Heart left ventricle (tissue), 16 donors: ENCODE data around the gene GDI1. TPM values are rescaled to one million over a fixed set of nuclear protein-coding genes. Genes with fewer than 3 reads are reported as not detected.

Experiments
- ATAC-seq, 4 donors: fragments of 200-7000 bp; cut with Tn5 transposase; one replicate each; pipeline ENCODE4 v1.9.1; 2020 to 2022; ENCODE audit warnings: moderate library complexity in 4 of 4, mild to moderate bottlenecking in 3 of 4, moderate number of reproducible peaks in 1 of 4
- DNase-seq, 5 donors: peaks; one replicate each; pipeline ENCODE4 v3.0.0-alpha.2; 2020
- H3K27ac ChIP-seq, 12 donors: fragments of 200-600 bp; sonication (generic) in 4 of 12; one replicate each; pipeline versions ENCODE4 v1.5.0 to v1.8.0; 2016 to 2022; ENCODE audit warnings: mild to moderate bottlenecking in 2 of 12
- H3K27me3 ChIP-seq, 9 donors: fragments of 200-600 bp; sonication (generic) in 2 of 9; one replicate each; pipeline versions ENCODE4 v1.5.1 to v1.8.0; 2016 to 2022; ENCODE audit warnings: mild to moderate bottlenecking in 3 of 9
- H3K36me3 ChIP-seq, 9 donors: fragments of 200-600 bp; sonication (generic) in 2 of 9; one replicate each; pipeline versions ENCODE4 v1.5.0 to v1.8.0; 2018 to 2022; ENCODE audit warnings: mild to moderate bottlenecking in 2 of 9
- H3K4me1 ChIP-seq, 12 donors: fragments of 200-600 bp; sonication (generic) in 4 of 12; one replicate each; pipeline versions ENCODE4 v1.5.0 to v1.8.0; 2016 to 2022; ENCODE audit warnings: mild to moderate bottlenecking in 3 of 12
- H3K4me3 ChIP-seq, 12 donors: fragments of 200-600 bp; sonication (generic) in 4 of 12; one replicate each; pipeline versions ENCODE4 v1.5.0 to v1.8.0; 2017 to 2022; ENCODE audit warnings: mild to moderate bottlenecking in 9 of 12, moderate library complexity in 4 of 12
- H3K9me3 ChIP-seq, 12 donors: fragments of 200-600 bp; sonication (generic) in 4 of 12; one replicate each; pipeline versions ENCODE4 v1.5.0 to v1.8.0; 2016 to 2022; ENCODE audit warnings: mild to moderate bottlenecking in 1 of 12
- CTCF ChIP-seq, 12 donors: fragments of 200-600 bp; sonication (generic) in 4 of 12; IDR thresholded peaks; one replicate each; pipeline versions ENCODE4 v1.5.0 to v1.8.0; 2018 to 2022; ENCODE audit warnings: antibody characterized with exemption in 12 of 12, mild to moderate bottlenecking in 5 of 12
- POLR2A ChIP-seq, 2 donors: fragments of 450-650 bp; IDR thresholded peaks; one replicate each; pipeline ENCODE4 v1.6.1; 2017; ENCODE audit warnings: antibody characterized with exemption in 2 of 2, mild to moderate bottlenecking in 2 of 2, moderate library complexity in 2 of 2
- WGBS, 4 donors: extraction: QIAGEN DNeasy Blood & Tissue Kit in 2 of 4; methylation state at CpG; one replicate each; pipeline versions ENCODE4 v1.1.5 to v1.1.7; 2013 to 2018; 5-methylcytosine and 5-hydroxymethylcytosine counted together
- intact Hi-C, 10 donors: fragments of 100-400 bp; cut with DNase I; formaldehyde crosslinking; loops; one replicate each; pipeline versions ENCODE4 v1.11.1 to v1.14.2; 2022
- polyA plus RNA-seq, 2 donors: library from polyadenylated mRNA; stranded (reverse); fragments of 200-250 nt; gene quantifications; one replicate each; pipeline ENCODE4 v1.2.3, GENCODE V29; 2013
- total RNA-seq, 9 donors: library from RNA; depleted of rRNA in 2 of 9; stranded (reverse); fragments of >200 nt in 2 of 9; fragmentation: NEBNext Ultra II Directional in 3 of 9; extraction: Animal tissue kit (Norgen Biotek cat#: 25700) in 3 of 9; gene quantifications; one replicate each; pipeline versions ENCODE4 v1.1.0 to v1.2.4, GENCODE V29; 2016 to 2023
- donor health status: ischemic (EF 13 %, LVEDD 7.1; RV severe dilation, severe dysfunction).
- donor health status: healthy with polysubstance abuse.
- donor health status: DM: no; HTN: yes; CAD: no.
- donor health status: DM: no; HTN: no; CAD: no.
- donor health status: ischemic (EF 25% LVEDD 6.9; RV normal size, moderate dysfunction).
- donor health status: ischemic (EF 25% LVEDD 5.7; RV mildly dilated, moderate dysfunction).
- donor health status: healthy.
- donor health status: DM: yes; HTN: yes; CAD: no.
- donor health status: ischemic (EF 35%, LVEDD 5.7; RV mildly dilated, moderate dysfunction).
- donor health status: nonischemic (EF 11% LVEDD 7.7; RV severe dilation, severe dysfunction).
- donor health status: DM: yes; HTN: yes; CAD: no.
- donor health status: PGD.
- donor health status: ischemic (EF 29% LVEDD 5.4; RV normal size, mild dysfunction).
- donor health status: nonischemic (EF 23%, LVEDD 6.1; RV moderate dilation, normal function).

GDI1 gene
- total and polyA plus RNA-seq, 11 donors: 73.6 to 152 (median 92.2) TPM

DNA sequence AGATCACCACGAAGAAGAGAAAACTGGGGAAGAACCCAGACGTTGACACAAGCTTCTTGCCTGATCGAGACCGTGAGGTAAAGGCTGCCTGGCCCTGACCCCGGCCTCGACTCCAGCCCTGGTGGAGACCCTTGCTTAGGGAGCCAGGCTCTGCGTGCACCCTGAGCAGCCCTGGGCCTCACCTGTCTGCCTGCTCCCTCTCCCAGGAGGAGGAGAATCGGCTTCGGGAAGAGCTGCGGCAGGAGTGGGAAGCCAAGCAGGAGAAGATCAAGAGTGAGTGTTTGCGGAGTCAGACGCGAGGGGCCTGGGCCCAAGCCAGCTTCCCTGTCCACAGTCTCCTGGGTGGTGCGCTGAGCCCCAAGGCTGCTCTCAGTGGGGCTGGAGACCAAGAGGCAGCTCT lies 11.5 kb downstream of the GDI1 start:
- WGBS, 4 donors: 88 to 93% (median 89%) methylated on average over 13 to 14 of the region's 14 CpGs
- intact Hi-C loops: no loop called here
- ATAC-seq: no peak

DNA sequence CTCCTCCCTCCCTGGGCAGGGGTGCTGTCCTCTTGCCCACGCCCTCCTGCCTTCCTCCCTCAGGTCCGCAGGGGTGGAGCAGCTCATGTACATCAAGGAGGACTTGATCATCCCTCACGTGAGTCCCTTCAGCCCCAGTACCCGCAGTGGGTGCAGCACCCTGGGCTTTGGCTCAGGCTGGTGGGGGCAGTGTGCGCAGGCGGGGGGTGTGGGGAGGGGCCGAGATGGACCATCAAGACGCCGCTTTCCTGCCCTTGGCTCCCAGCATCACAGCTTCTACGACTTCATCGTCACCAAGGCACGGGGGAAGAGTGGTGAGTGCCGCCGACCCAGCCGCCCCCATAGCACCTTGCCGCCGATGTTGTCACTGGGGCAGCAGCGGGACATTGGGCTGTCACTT lies 12.7 kb downstream of the GDI1 start:
- 88 to 95% (median 93%) methylated on average over 10 to 18 of the region's 18 CpGs for WGBS, 4 donors
- Histone ChIP-seq H3K27ac (no peak overlapping the region), H3K36me3 (peaks cover 0 to 46% (median 19%) of the 10 kb centered on the region in 9 donors), H3K27me3 (peaks cover 0 to 3% (median 0%) of the 10 kb centered on the region in 9 donors), H3K9me3 (no peaks in the 10 kb centered on the region), H3K4me3 (no peak overlapping the region), H3K4me1 (peaks cover 0 to 11% (median 6%) of the 10 kb centered on the region in 12 donors)
- TF ChIP-seq CTCF (IDR thresholded peaks at IDR 0.05) (no peak), POLR2A (IDR thresholded peaks at IDR 0.05) (no peak)
- DNase-seq: peak in 1 of 5 donors; percentile 29
- intact Hi-C loops: no loop called here
- ATAC-seq: no peak

More for the DNA sequence above, 11.5 kb downstream of the GDI1 start:
- H3K36me3 ChIP-seq: peaks cover 0 to 46% (median 19%) of the 10 kb centered on the region in 9 donors
- peaks cover 0 to 15% (median 8%) of the 10 kb centered on the region in 12 donors for H3K4me1 ChIP-seq
- no peaks in the 10 kb centered on the region for H3K9me3 ChIP-seq
- H3K27me3 ChIP-seq: peaks cover 0 to 3% (median 0%) of the 10 kb centered on the region in 9 donors
- TF ChIP-seq POLR2A (IDR thresholded peaks at IDR 0.05) (no peak), CTCF (IDR thresholded peaks at IDR 0.05) (no peak)
- DNase-seq: no peak
- H3K4me3 ChIP-seq: no peak overlapping the region
- no peak overlapping the region for H3K27ac ChIP-seq

- no peaks in the 10 kb centered on the region for H3K9me3 ChIP-seq
- DNase-seq (no peak), ATAC-seq (no peak)
- H3K27me3 ChIP-seq: peaks cover 0 to 3% (median 0%) of the 10 kb centered on the region in 9 donors
- H3K4me1 ChIP-seq: peaks cover 0 to 4% (median 0%) of the 10 kb centered on the region in 12 donors
- no peak for TF ChIP-seq POLR2A (IDR thresholded peaks at IDR 0.05)
- no peak for TF ChIP-seq CTCF (IDR thresholded peaks at IDR 0.05)
- WGBS, 4 donors: 87 to 95% (median 90%) methylated on average over 17 of the region's 17 CpGs
- peaks cover 0 to 46% (median 19%) of the 10 kb centered on the region in 9 donors for H3K36me3 ChIP-seq
- intact Hi-C loops: no loop called here
- H3K27ac ChIP-seq: no peak overlapping the region
- no peak overlapping the region for H3K4me3 ChIP-seq
Observed at GRCh38 chrX:154450312-154450711, 13.4 kb downstream of the GDI1 start.

DNA sequence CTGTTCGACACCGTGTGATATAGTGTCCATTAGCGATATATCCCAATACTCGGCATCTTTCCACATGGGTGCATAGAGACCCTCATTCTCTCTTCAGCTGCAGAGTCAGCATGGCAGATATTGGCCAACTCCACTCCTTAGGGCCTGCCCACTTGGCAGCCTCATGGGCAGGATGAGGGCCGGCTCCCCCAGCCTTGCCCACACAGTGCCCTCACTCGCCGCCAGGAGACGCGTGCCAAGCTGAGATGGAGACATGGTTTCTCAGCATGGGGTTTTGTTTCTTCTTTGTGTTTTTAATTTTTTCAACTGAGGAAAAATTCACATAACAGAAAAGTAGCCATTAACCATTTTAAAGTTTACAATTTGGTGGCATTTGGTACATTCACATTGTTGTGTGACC lies 15.9 kb downstream of the GDI1 start:
- intact Hi-C loops: no loop called here
- ATAC-seq: no peak
- Histone ChIP-seq H3K4me1 (no peaks in the 10 kb centered on the region), H3K27ac (no peak overlapping the region), H3K36me3 (peaks cover 0 to 37% (median 19%) of the 10 kb centered on the region in 9 donors), H3K9me3 (no peaks in the 10 kb centered on the region), H3K27me3 (peaks cover 0 to 3% (median 0%) of the 10 kb centered on the region in 9 donors), H3K4me3 (no peak overlapping the region)
- 86 to 94% (median 91%) methylated on average over 9 of the region's 9 CpGs for WGBS, 4 donors
- no peak for DNase-seq
- TF ChIP-seq CTCF (IDR thresholded peaks at IDR 0.05): no peak
- TF ChIP-seq POLR2A (IDR thresholded peaks at IDR 0.05): no peak
